Fibroblast of lung (primary cell): ENCODE measurements around the gene LRRN4. TPM values are rescaled to one million over a fixed set of nuclear protein-coding genes. Genes with fewer than 3 reads are reported as not detected.

Experiments
- DNase-seq, 2 donors: peaks; one replicate each; pipeline versions ENCODE4 v3.0.0 to v3.0.0-alpha.2; 2010; ENCODE audit warnings: low read depth in 2 of 2
- H2AFZ ChIP-seq: 2 replicates; pipeline ENCODE4 v1.5.1; 2012; ENCODE audit warnings: low read length, control low read depth, inconsistent platforms
- H3K27ac ChIP-seq: 2 replicates; pipeline ENCODE4 v1.5.1; 2011; ENCODE audit warnings: low read length, control low read depth; ENCODE audit not compliant: insufficient read depth
- H3K27me3 ChIP-seq: 2 replicates; pipeline ENCODE4 v1.5.1; 2011; ENCODE audit warnings: mild to moderate bottlenecking, low read length; ENCODE audit not compliant: control insufficient read depth, insufficient read depth
- H3K36me3 ChIP-seq: 2 replicates; pipeline ENCODE4 v1.5.1; 2011; ENCODE audit warnings: low read length; ENCODE audit not compliant: control insufficient read depth, insufficient read depth
- H3K4me1 ChIP-seq: 2 replicates; pipeline ENCODE4 v1.5.1; 2011; ENCODE audit warnings: low read length; ENCODE audit not compliant: control insufficient read depth, insufficient read depth; ENCODE audit errors: extremely low read depth
- H3K4me2 ChIP-seq: 2 replicates; pipeline ENCODE4 v1.5.1; 2011; ENCODE audit warnings: low read length, control low read depth; ENCODE audit not compliant: insufficient read depth; ENCODE audit errors: extremely low read depth
- H3K4me3 ChIP-seq, 4 experiments: fragments of 200-600 bp in 1 of 4; sonication (generic) in 1 of 4; replicated peaks in 1 of 4; 2 replicates each; pipeline ENCODE4 v1.5.1; 2011 to 2016; ENCODE audit warnings: low read length in 4 of 4, low read depth in 3 of 4, mild to moderate bottlenecking in 3 of 4, control low read depth in 2 of 4, inconsistent platforms in 1 of 4, mixed read lengths in 1 of 4; ENCODE audit not compliant: insufficient read depth in 1 of 4; ENCODE audit errors: control extremely low read depth in 1 of 4
- H3K79me2 ChIP-seq: 2 replicates; pipeline ENCODE4 v1.5.1; 2012; ENCODE audit warnings: mild to moderate bottlenecking, low read length, inconsistent platforms; ENCODE audit not compliant: control insufficient read depth, insufficient read depth
- H3K9ac ChIP-seq: 2 replicates; pipeline ENCODE4 v1.5.1; 2011; ENCODE audit warnings: mild to moderate bottlenecking, low read length, control low read depth; ENCODE audit not compliant: insufficient read depth
- H3K9me3 ChIP-seq: 2 replicates; pipeline ENCODE4 v1.5.1; 2012; ENCODE audit warnings: low read depth, low read length; ENCODE audit not compliant: control insufficient read depth, insufficient read depth
- H4K20me1 ChIP-seq: 2 replicates; pipeline ENCODE4 v1.5.1; 2011; ENCODE audit warnings: low read length; ENCODE audit not compliant: control insufficient read depth, insufficient read depth; ENCODE audit errors: extremely low read depth
- EZH2 ChIP-seq: IDR thresholded peaks from 2 replicates; pipeline ENCODE4 v1.5.1; 2012; ENCODE audit warnings: low read length, control low read depth, mild to moderate bottlenecking; ENCODE audit errors: missing control alignments
- polyA plus RNA-seq, 2 donors: library from polyadenylated mRNA; depleted of rRNA in 1 of 2; stranded (reverse) in 1 of 2; unstranded in 1 of 2; fragments of >200 nt; gene quantifications; 2 replicates each; pipeline ENCODE4 v1.2.1, GENCODE V29; 2011 to 2012; ENCODE audit warnings: missing spikeins in 1 of 2
- total RNA-seq: library from RNA; depleted of rRNA; stranded (reverse); fragments of >200 nt; gene quantifications from 2 replicates; pipeline ENCODE4 v1.2.1, GENCODE V29; 2014
- TF ChIP-seq, protein P1 (sequence below), 2 donors: IDR thresholded peaks in 1 of 2; conservative IDR thresholded peaks in 1 of 2; 1 replicate in 1 of 2; 2 replicates in 1 of 2; pipeline ENCODE4 v1.5.1; 2011 to 2012; ENCODE audit warnings: low read length in 2 of 2, control low read depth in 1 of 2, inconsistent platforms in 1 of 2, low read depth in 1 of 2, mild to moderate bottlenecking in 1 of 2

The LRRN4 gene
- total and polyA plus RNA-seq, 2 donors (not counting 1 experiment from before 2014, with no cell fraction given) = under 0.01 TPM; not detected in 1

DNA sequence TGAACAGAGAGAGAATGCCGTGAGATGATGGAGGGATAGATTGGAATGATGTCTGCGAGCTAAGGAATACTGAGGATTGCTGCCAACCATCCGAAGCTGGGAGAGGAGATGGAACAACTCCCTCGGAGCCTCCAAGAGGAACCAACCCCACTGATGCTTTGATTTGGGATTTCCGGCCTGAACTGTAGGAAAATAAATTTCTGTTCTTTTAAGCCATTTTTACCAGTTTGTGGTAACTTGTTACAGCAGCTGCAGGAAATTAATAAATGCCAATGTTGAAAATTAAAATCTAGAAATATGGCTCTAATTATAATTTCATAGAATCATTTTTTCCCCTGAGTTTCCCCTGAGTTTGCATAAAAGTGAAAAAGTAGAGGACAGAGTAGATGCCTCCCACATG, 14.1 kb downstream of the LRRN4 start:
- H3K9ac ChIP-seq = no peak overlapping the region
- H3K36me3 ChIP-seq = peaks cover 7% of the 10 kb centered on the region
- no peaks in the 10 kb centered on the region for H4K20me1 ChIP-seq
- H3K4me1 ChIP-seq = no peaks in the 10 kb centered on the region
- no peak overlapping the region for H3K27ac ChIP-seq
- no peak overlapping the region for H3K4me2 ChIP-seq
- H3K79me2 ChIP-seq = no peaks in the 10 kb centered on the region
- H3K4me3 ChIP-seq = no peak overlapping the region
- H3K27me3 ChIP-seq = no peaks in the 10 kb centered on the region
- no peak overlapping the region for H2AFZ ChIP-seq
- DNase-seq = no peak
- TF ChIP-seq, protein P1, sequence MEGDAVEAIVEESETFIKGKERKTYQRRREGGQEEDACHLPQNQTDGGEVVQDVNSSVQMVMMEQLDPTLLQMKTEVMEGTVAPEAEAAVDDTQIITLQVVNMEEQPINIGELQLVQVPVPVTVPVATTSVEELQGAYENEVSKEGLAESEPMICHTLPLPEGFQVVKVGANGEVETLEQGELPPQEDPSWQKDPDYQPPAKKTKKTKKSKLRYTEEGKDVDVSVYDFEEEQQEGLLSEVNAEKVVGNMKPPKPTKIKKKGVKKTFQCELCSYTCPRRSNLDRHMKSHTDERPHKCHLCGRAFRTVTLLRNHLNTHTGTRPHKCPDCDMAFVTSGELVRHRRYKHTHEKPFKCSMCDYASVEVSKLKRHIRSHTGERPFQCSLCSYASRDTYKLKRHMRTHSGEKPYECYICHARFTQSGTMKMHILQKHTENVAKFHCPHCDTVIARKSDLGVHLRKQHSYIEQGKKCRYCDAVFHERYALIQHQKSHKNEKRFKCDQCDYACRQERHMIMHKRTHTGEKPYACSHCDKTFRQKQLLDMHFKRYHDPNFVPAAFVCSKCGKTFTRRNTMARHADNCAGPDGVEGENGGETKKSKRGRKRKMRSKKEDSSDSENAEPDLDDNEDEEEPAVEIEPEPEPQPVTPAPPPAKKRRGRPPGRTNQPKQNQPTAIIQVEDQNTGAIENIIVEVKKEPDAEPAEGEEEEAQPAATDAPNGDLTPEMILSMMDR (conservative IDR thresholded peaks at IDR 0.05 in 1 of 2, IDR thresholded peaks at IDR 0.05 in 1 of 2; ENCODE audit: low read depth in 1 of 2, low read length in 2 of 2) = no peak
- no peak for TF ChIP-seq EZH2
- no peaks in the 10 kb centered on the region for H3K9me3 ChIP-seq

DNA sequence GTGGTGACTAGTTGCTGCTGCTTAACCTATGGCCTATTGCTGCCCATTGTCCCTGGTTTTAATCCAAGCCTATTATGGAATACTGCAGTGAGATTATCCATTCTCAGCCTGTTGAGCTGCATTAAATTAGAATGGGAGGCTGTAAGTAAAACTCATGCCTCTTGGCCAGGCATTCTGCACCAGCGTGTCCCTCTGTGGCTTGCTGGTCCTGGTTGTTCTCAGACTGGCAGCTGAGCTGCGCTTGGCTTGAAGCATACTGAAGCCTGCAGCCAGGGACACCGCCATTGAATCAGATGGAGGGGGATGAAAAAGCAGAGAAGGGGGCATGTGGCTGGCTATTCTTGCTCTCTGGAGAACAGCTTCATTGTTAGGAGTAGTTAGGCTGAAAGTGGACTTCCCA, 15.6 kb downstream of the LRRN4 start:
- Histone ChIP-seq H2AFZ (no peak overlapping the region), H3K27me3 (no peaks in the 10 kb centered on the region), H3K4me1 (no peaks in the 10 kb centered on the region), H3K27ac (no peak overlapping the region), H3K36me3 (peaks cover 7% of the 10 kb centered on the region), H3K9me3 (no peaks in the 10 kb centered on the region), H3K4me2 (no peak overlapping the region), H4K20me1 (no peaks in the 10 kb centered on the region), H3K4me3 (no peak overlapping the region), H3K9ac (no peak overlapping the region), H3K79me2 (no peaks in the 10 kb centered on the region)
- TF ChIP-seq, protein P1 (conservative IDR thresholded peaks at IDR 0.05 in 1 of 2, IDR thresholded peaks at IDR 0.05 in 1 of 2; ENCODE audit: low read depth in 1 of 2, low read length in 2 of 2) = no peak
- TF ChIP-seq EZH2 = no peak
- no peak for DNase-seq

- Histone ChIP-seq H3K4me2 (no peak overlapping the region), H3K79me2 (no peaks in the 10 kb centered on the region), H3K9me3 (no peaks in the 10 kb centered on the region), H3K4me1 (no peaks in the 10 kb centered on the region), H3K4me3 (no peak overlapping the region), H3K27me3 (no peaks in the 10 kb centered on the region), H3K9ac (no peak overlapping the region), H3K36me3 (peaks cover 7% of the 10 kb centered on the region), H2AFZ (no peak overlapping the region), H3K27ac (no peak overlapping the region), H4K20me1 (no peaks in the 10 kb centered on the region)
- TF ChIP-seq, protein P1 (conservative IDR thresholded peaks at IDR 0.05 in 1 of 2, IDR thresholded peaks at IDR 0.05 in 1 of 2; ENCODE audit: low read depth in 1 of 2, low read length in 2 of 2) = no peak
- no peak for TF ChIP-seq EZH2
- DNase-seq = no peak
Measured at GRCh38 chr20:6037082-6037481, 16.8 kb downstream of the LRRN4 start.
